H1 (cell line): ENCODE results near the gene SOWAHC. TPM values are rescaled to one million over a fixed set of nuclear protein-coding genes. Genes with fewer than 3 reads are reported as not detected.

ENCODE experiments used
- CTCF ChIA-PET: fragments of 300-600 bp; sonication (Branson Sonifier 250); formaldehyde crosslinking; loops from one replicate; lab custom pipeline; 2021; ENCODE audit not compliant: partially characterized antibody; lab: Charles Lee
- POLR2A ChIA-PET: fragments of 300-600 bp; sonication (Branson Sonifier 250); formaldehyde crosslinking; loops from one replicate; lab custom pipeline; 2021; ENCODE audit warnings: inconsistent platforms; ENCODE audit not compliant: partially characterized antibody; lab: Charles Lee
- DNase-seq, 2 experiments: peaks; one replicate each; pipeline versions ENCODE4 v3.0.0 to v3.0.0-alpha.2; 2010 to 2022; ENCODE audit warnings: low spot score in 2 of 2, low read depth in 1 of 2, mixed read lengths in 1 of 2
- FAIRE-seq: peaks from 2 replicates; lab custom pipeline; 2011; peaks lifted over from hg19 to GRCh38; lab: Jason Lieb, UNC
- H2AFZ ChIP-seq: 2 replicates; pipeline ENCODE4 v1.8.1; 2012; ENCODE audit warnings: low read length, inconsistent platforms
- H2AK5ac ChIP-seq: 2 replicates; pipeline ENCODE4 v1.6.1; 2013; ENCODE audit warnings: low read depth, low read length
- H2BK120ac ChIP-seq: replicated peaks from 2 replicates; pipeline ENCODE3; 2013; ENCODE audit warnings: low read depth, low read length, inconsistent platforms
- H2BK12ac ChIP-seq: 2 replicates; pipeline ENCODE4 v1.6.1; 2013; ENCODE audit warnings: low read depth, low read length
- H2BK15ac ChIP-seq: 2 replicates; pipeline ENCODE4 v1.6.1; 2013; ENCODE audit warnings: low read length
- H2BK20ac ChIP-seq: 2 replicates; pipeline ENCODE4 v1.6.1; 2013; ENCODE audit warnings: low read length
- H2BK5ac ChIP-seq: 2 replicates; pipeline ENCODE4 v1.6.1; 2013; ENCODE audit warnings: low read depth, low read length
- H3K14ac ChIP-seq: 2 replicates; pipeline ENCODE4 v1.6.1; 2013; ENCODE audit warnings: inconsistent platforms; ENCODE audit not compliant: insufficient read length
- H3K18ac ChIP-seq: 2 replicates; pipeline ENCODE4 v1.6.1; 2013; ENCODE audit warnings: low read length; ENCODE audit errors: extremely low read depth
- H3K23ac ChIP-seq: 2 replicates; pipeline ENCODE4 v1.6.1; 2013; ENCODE audit warnings: inconsistent platforms; ENCODE audit not compliant: insufficient read length
- H3K23me2 ChIP-seq: 2 replicates; pipeline ENCODE4 v1.6.1; 2013; ENCODE audit warnings: low read depth, low read length
- H3K27ac ChIP-seq: 2 replicates; pipeline ENCODE4 v1.6.1; 2011; ENCODE audit warnings: low read depth, low read length, inconsistent platforms
- H3K27me3 ChIP-seq, 4 experiments: replicated peaks in 1 of 4; 1 replicate in 1 of 4; 2 replicates in 3 of 4; pipeline versions ENCODE4 v1.6.1 to v1.8.1; 2011 to 2013; ENCODE audit warnings: low read length in 3 of 4, mild to moderate bottlenecking in 3 of 4, inconsistent platforms in 2 of 4, mixed read lengths in 2 of 4, moderate library complexity in 1 of 4; ENCODE audit not compliant: control insufficient read depth in 3 of 4, insufficient read depth in 3 of 4; ENCODE audit errors: extremely low read depth in 1 of 4
- H3K36me3 ChIP-seq, 4 experiments: 2 replicates each; pipeline versions ENCODE4 v1.6.1 to v1.8.1; 2011 to 2013; ENCODE audit warnings: mild to moderate bottlenecking in 4 of 4, low read length in 3 of 4, moderate library complexity in 2 of 4, control low read depth in 1 of 4, inconsistent platforms in 1 of 4; ENCODE audit not compliant: insufficient read depth in 4 of 4, control insufficient read depth in 2 of 4
- H3K4ac ChIP-seq: replicated peaks from 2 replicates; pipeline ENCODE3; 2013; ENCODE audit warnings: low read length, low read depth, mixed read lengths, inconsistent platforms; ENCODE audit not compliant: insufficient read length
- H3K4me1 ChIP-seq, 4 experiments: replicated peaks in 1 of 4; 1 replicate in 1 of 4; 2 replicates in 3 of 4; pipeline versions ENCODE4 v1.6.1 to v1.8.1; 2011 to 2013; ENCODE audit warnings: low read length in 3 of 4, inconsistent platforms in 2 of 4, mixed read lengths in 1 of 4; ENCODE audit not compliant: insufficient read depth in 4 of 4, control insufficient read depth in 3 of 4
- H3K4me2 ChIP-seq, 2 experiments: 2 replicates each; pipeline versions ENCODE4 v1.6.1 to v1.8.1; 2011 to 2013; ENCODE audit warnings: low read depth in 2 of 2, low read length in 2 of 2, control low read depth in 1 of 2, inconsistent platforms in 1 of 2, mild to moderate bottlenecking in 1 of 2; ENCODE audit not compliant: insufficient read depth in 1 of 2
- H3K4me3 ChIP-seq, 4 experiments: fragments of 200-600, 300-600 bp in 1 of 4; sonication (generic), shearing (Covaris generic), sonication (Bioruptor Twin) in 1 of 4; 2 replicates each; pipeline versions ENCODE4 v1.5.1 to v1.8.1; 2011 to 2016; ENCODE audit warnings: low read length in 4 of 4, low read depth in 3 of 4, control low read depth in 2 of 4, inconsistent platforms in 2 of 4, mild to moderate bottlenecking in 2 of 4, mixed read lengths in 1 of 4, moderate library complexity in 1 of 4; ENCODE audit not compliant: insufficient read depth in 2 of 4; ENCODE audit errors: extremely low read depth in 1 of 4
- H3K56ac ChIP-seq: replicated peaks from 2 replicates; pipeline ENCODE3; 2013; ENCODE audit warnings: low read depth, mild to moderate bottlenecking, mixed read lengths, low read length, inconsistent platforms; ENCODE audit not compliant: insufficient read length
- H3K79me1 ChIP-seq: 2 replicates; pipeline ENCODE4 v1.6.1; 2013; ENCODE audit warnings: low read depth, low read length, control low read depth
- H3K79me2 ChIP-seq, 2 experiments: 2 replicates each; pipeline versions ENCODE4 v1.6.1 to v1.8.1; 2012 to 2013; ENCODE audit warnings: low read length in 2 of 2, mild to moderate bottlenecking in 2 of 2, inconsistent platforms in 1 of 2; ENCODE audit not compliant: insufficient read depth in 2 of 2, control insufficient read depth in 1 of 2
- H3K9ac ChIP-seq, 4 experiments: replicated peaks in 1 of 4; 1 replicate in 1 of 4; 2 replicates in 3 of 4; pipeline versions ENCODE4 v1.6.1 to v1.8.1; 2011 to 2013; ENCODE audit warnings: low read depth in 3 of 4, low read length in 3 of 4, control low read depth in 2 of 4, mild to moderate bottlenecking in 2 of 4, moderate library complexity in 2 of 4, inconsistent platforms in 1 of 4; ENCODE audit errors: extremely low read depth in 1 of 4
- H3K9me3 ChIP-seq, 2 experiments: 2 replicates each; pipeline versions ENCODE4 v1.6.1 to v1.8.1; 2012 to 2013; ENCODE audit warnings: mild to moderate bottlenecking in 2 of 2, moderate library complexity in 2 of 2, control low read depth in 1 of 2, inconsistent platforms in 1 of 2, low read depth in 1 of 2, low read length in 1 of 2, mixed read lengths in 1 of 2; ENCODE audit not compliant: insufficient read depth in 2 of 2
- H4K20me1 ChIP-seq, 2 experiments: replicated peaks in 1 of 2; 2 replicates each; pipeline versions ENCODE3 to v1.8.1; 2011 to 2013; ENCODE audit warnings: inconsistent platforms in 2 of 2, low read length in 2 of 2, mild to moderate bottlenecking in 1 of 2; ENCODE audit not compliant: insufficient read depth in 2 of 2, control insufficient read depth in 1 of 2
- H4K5ac ChIP-seq: 2 replicates; pipeline ENCODE4 v1.6.1; 2013; ENCODE audit warnings: low read length, low read depth, mixed read lengths, inconsistent platforms; ENCODE audit not compliant: insufficient read length
- H4K8ac ChIP-seq: 2 replicates; pipeline ENCODE4 v1.8.0; 2013; ENCODE audit warnings: mild to moderate bottlenecking, moderate library complexity, low read length, inconsistent platforms; ENCODE audit not compliant: insufficient read depth; ENCODE audit errors: extremely low read depth
- H4K91ac ChIP-seq: replicated peaks from 2 replicates; pipeline ENCODE3; 2013; ENCODE audit warnings: low read length, mixed read lengths, inconsistent platforms; ENCODE audit not compliant: insufficient read length
- BCL11A ChIP-seq, 2 experiments: IDR thresholded peaks; one replicate each; pipeline ENCODE4 v1.6.1; 2011; ENCODE audit warnings: low read depth in 2 of 2, low read length in 2 of 2, mild to moderate bottlenecking in 2 of 2
- BRCA1 ChIP-seq: IDR thresholded peaks from 2 replicates; pipeline ENCODE4 v1.6.1; 2012; ENCODE audit warnings: low read depth, low read length, improper control_type of control experiment
- CBX8 ChIP-seq: fragments of 300-800, 300-1000 bp; sonication (generic); IDR thresholded peaks from 2 replicates; pipeline ENCODE4 v1.7.1; 2016; ENCODE audit warnings: low read depth, low read length, borderline replicate concordance
- CEBPB ChIP-seq: IDR thresholded peaks from 2 replicates; pipeline ENCODE4 v1.6.1; 2012; ENCODE audit warnings: low read depth, low read length
- CHD1 ChIP-seq: IDR thresholded peaks from 2 replicates; pipeline ENCODE4 v1.6.1; 2012; ENCODE audit warnings: low read depth, low read length, improper control_type of control experiment
- CREB1 ChIP-seq: IDR thresholded peaks from 2 replicates; pipeline ENCODE4 v1.6.1; 2012; ENCODE audit warnings: inconsistent platforms
- KDM1A ChIP-seq: fragments of 200-600, 300-600 bp; sonication (generic); IDR thresholded peaks from 2 replicates; pipeline ENCODE4 v1.7.1; 2016; ENCODE audit warnings: mild to moderate bottlenecking, low read length, borderline replicate concordance
- NRF1 ChIP-seq: IDR thresholded peaks from 2 replicates; pipeline ENCODE4 v1.6.1; 2011; ENCODE audit warnings: mild to moderate bottlenecking, low read depth, low read length, improper control_type of control experiment
- RAD21 ChIP-seq, 2 experiments: IDR thresholded peaks in 1 of 2; conservative IDR thresholded peaks in 1 of 2; 2 replicates each; pipeline ENCODE4 v1.6.1; 2011; ENCODE audit warnings: low read depth in 2 of 2, low read length in 2 of 2, improper control_type of control experiment in 1 of 2, inconsistent platforms in 1 of 2, mild to moderate bottlenecking in 1 of 2, moderate library complexity in 1 of 2
- TAF7 ChIP-seq: optimal IDR thresholded peaks from 2 replicates; pipeline ENCODE3; 2011; ENCODE audit warnings: low read depth, mild to moderate bottlenecking, inconsistent platforms, low read length, moderate library complexity, borderline replicate concordance
- TBP ChIP-seq: IDR thresholded peaks from 2 replicates; pipeline ENCODE4 v1.6.1; 2011; ENCODE audit warnings: low read depth, low read length, improper control_type of control experiment
- TCF12 ChIP-seq: IDR thresholded peaks from 2 replicates; pipeline ENCODE4 v1.6.1; 2011; ENCODE audit warnings: low read depth, mild to moderate bottlenecking, low read length
- WGBS, 2 experiments: shearing (Covaris generic) in 1 of 2; methylation state at CpG; one replicate each; pipeline versions ENCODE4 v1.1.6 to v1.1.7; 2013 to 2015; ENCODE audit warnings: low lambda C conversion rate in 2 of 2, mixed read lengths in 2 of 2, inconsistent platforms in 1 of 2, low coverage in 1 of 2, missing lambda C conversion rate in 1 of 2; ENCODE audit not compliant: insufficient replicate concordance in 2 of 2, insufficient coverage in 1 of 2, insufficient read length in 1 of 2; ENCODE audit errors: extremely low coverage in 1 of 2, missing lambda C conversion rate in 1 of 2; 5-methylcytosine and 5-hydroxymethylcytosine counted together
- polyA plus RNA-seq, 7 experiments: library from polyadenylated mRNA; depleted of rRNA in 3 of 7; stranded (reverse) in 5 of 7; unstranded in 2 of 7; fragments of >200 nt in 5 of 7; fragments of 200-250 nt in 2 of 7; gene quantifications; 1 replicate in 5 of 7; 2 replicates in 1 of 7; 4 replicates in 1 of 7; pipeline versions ENCODE4 v1.2.1 to v1.2.3, GENCODE V29; 2011 to 2013; ENCODE audit warnings: missing spikeins in 2 of 7, mixed read lengths in 2 of 7
- total RNA-seq: library from RNA; stranded (reverse); fragmentation: NEBNext Ultra II Directional; extraction: Animal tissue kit (Norgen Biotek cat#: 25700); gene quantifications from 2 replicates; pipeline ENCODE4 v1.2.1, GENCODE V29; 2021

SOWAHC gene
- total and polyA plus RNA-seq, 2 of the 8 experiments (the other 6 are each of a cell fraction or from before 2014, with no cell fraction given): 3.1 to 17.8 TPM

GRCh38 chr2:109582928-109583895 is 31.0 kb upstream of the SOWAHC start:
- Histone ChIP-seq H3K79me1 (no peaks in the 10 kb centered on the region; the same call in 1 of the 2 replicates), H2AK5ac (no peak overlapping the region), H3K79me2 (peaks cover 0 to 21% of the 10 kb centered on the region in 2 experiments; a peak in 2 of 4 replicates), H3K36me3 (peaks cover 0 to 12% (median 2%) of the 10 kb centered on the region in 4 experiments; a peak in 2 of 8 replicates), H4K91ac (no peak overlapping the region), H2BK15ac (no peak overlapping the region), H2BK120ac (no peak overlapping the region), H3K4ac (no peak overlapping the region), H3K18ac (no peak overlapping the region), H4K20me1 (peaks cover 0 to 2% of the 10 kb centered on the region in 2 experiments), H3K4me1 (no peaks in the 10 kb centered on the region), H4K8ac (no peak overlapping the region), H4K5ac (no peak overlapping the region), H3K4me3 (no peak overlapping the region), H3K56ac (no peak overlapping the region), H3K14ac (no peak overlapping the region), H2BK5ac (no peak overlapping the region), H2AFZ (no peak overlapping the region), H2BK12ac (no peak overlapping the region), H3K27me3 (no peaks in the 10 kb centered on the region), H3K9ac (no peak overlapping the region), H3K27ac (no peak overlapping the region), H3K23ac (no peak overlapping the region), H3K4me2 (no peak overlapping the region), H2BK20ac (no peak overlapping the region), H3K23me2 (no peaks in the 10 kb centered on the region; the same call in 1 of the 2 replicates), H3K9me3 (no peaks in the 10 kb centered on the region)
- 87% methylated on average over 6 of the region's 6 CpGs; no CpG with 5 or more reads in 1 of the 2 experiments for WGBS, 2 experiments
- ChIA-PET CTCF (interaction anchor here (1.0 kb wide), 2 partner anchors 10 to 35 kb away, joined by 3 to 5 read pairs; no protein-coding TSS in a partner anchor), POLR2A (interaction anchor here (2.3 kb wide), 1 partner anchor 30 kb away, joined by 5 read pairs; the partner anchor contains the start of gene SEPTIN10)
- FAIRE-seq (no peak), DNase-seq (no peak)
- TF ChIP-seq TCF12: no peak
- no peak for TF ChIP-seq RAD21 (IDR thresholded peaks at IDR 0.05 in 1 of 2, conservative IDR thresholded peaks at IDR 0.05 in 1 of 2; ENCODE audit: low read depth in 2 of 2, low read length in 2 of 2)
- TF ChIP-seq TBP: no peak
- TF ChIP-seq NRF1: no peak
- no peak for TF ChIP-seq BCL11A (IDR thresholded peaks at IDR 0.05; ENCODE audit: low read depth in 2 of 2, low read length in 2 of 2)
- TF ChIP-seq BRCA1: no peak
- no peak for TF ChIP-seq CHD1
- no peak for TF ChIP-seq CREB1
- no peak for TF ChIP-seq TAF7
- no peak for TF ChIP-seq CEBPB
- TF ChIP-seq CBX8: no peak
- TF ChIP-seq KDM1A: no peak
